ENCODE results near the gene CAST. TPM values are rescaled to one million over a fixed set of nuclear protein-coding genes. Genes with fewer than 3 reads are reported as not detected.
A peak's percentile ranks its signal among the peaks of the same experiment; 100 is the strongest.

Gene CAST
- total RNA-seq, 4 donors from 2014 or later: 324 to 489 (median 375) TPM

GRCh38 chr5:96807075-96807654 lies 145.0 kb downstream of the CAST start:
- TF ChIP-seq POLR2A (IDR thresholded peaks at IDR 0.05) (no peak), CTCF (IDR thresholded peaks at IDR 0.05) (no peak)
- H3K4me1 ChIP-seq: peaks cover 6 to 50% (median 17%) of the 10 kb centered on the region in 3 donors
- no peaks in the 10 kb centered on the region for H3K9me3 ChIP-seq
- intact Hi-C loops (cut with DNase I): no loop called here
- no peaks in the 10 kb centered on the region for H3K27me3 ChIP-seq
- H3K27ac ChIP-seq: peak overlapping the region; percentile 95 to 100 (median 100)
- WGBS, 2 donors: 0 to 2% methylated on average over 5 to 9 of the region's 37 CpGs
- H3K4me3 ChIP-seq: peak overlapping the region; percentile 68 to 98 (median 90)
- peaks cover 0 to 15% (median 0%) of the 10 kb centered on the region in 3 donors for H3K36me3 ChIP-seq
- peak; percentile 10 for DNase-seq

DNA sequence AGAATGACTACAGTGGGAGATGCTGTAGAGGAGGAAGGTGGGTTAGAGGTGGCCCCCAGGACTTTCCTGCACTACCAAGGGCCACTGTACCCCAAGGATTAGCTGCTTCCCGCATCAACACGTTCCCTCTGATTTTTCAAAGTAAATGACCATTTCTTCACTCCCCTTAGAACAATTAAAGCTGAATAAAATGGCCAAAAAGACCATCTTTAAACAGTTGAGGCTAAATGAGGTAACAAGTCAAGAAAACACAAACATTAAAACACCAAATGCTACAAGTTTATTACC lies 146.3 kb downstream of the CAST start:
- Histone ChIP-seq H3K36me3 (peaks cover 0 to 3% (median 0%) of the 10 kb centered on the region in 3 donors), H3K27ac (peak overlapping the region; percentile 95 to 100 (median 100)), H3K4me1 (peaks cover 6 to 39% (median 17%) of the 10 kb centered on the region in 3 donors), H3K4me3 (peak overlapping the region; percentile 68 to 98 (median 90)), H3K27me3 (no peaks in the 10 kb centered on the region), H3K9me3 (no peaks in the 10 kb centered on the region)
- 17 to 40% methylated on average over 1 to 2 of the region's 2 CpGs for WGBS, 2 donors
- TF ChIP-seq CTCF (IDR thresholded peaks at IDR 0.05) (no peak), POLR2A (IDR thresholded peaks at IDR 0.05) (no peak)
- intact Hi-C loops (cut with DNase I): no loop called here
- DNase-seq: no peak

- TF ChIP-seq POLR2A (IDR thresholded peaks at IDR 0.05) (no peak), CTCF (IDR thresholded peaks at IDR 0.05) (no peak)
- intact Hi-C loops (cut with DNase I): no loop called here
These were observed 146.8 kb downstream of the CAST start for GRCh38 chr5:96808868-96809558.

DNA sequence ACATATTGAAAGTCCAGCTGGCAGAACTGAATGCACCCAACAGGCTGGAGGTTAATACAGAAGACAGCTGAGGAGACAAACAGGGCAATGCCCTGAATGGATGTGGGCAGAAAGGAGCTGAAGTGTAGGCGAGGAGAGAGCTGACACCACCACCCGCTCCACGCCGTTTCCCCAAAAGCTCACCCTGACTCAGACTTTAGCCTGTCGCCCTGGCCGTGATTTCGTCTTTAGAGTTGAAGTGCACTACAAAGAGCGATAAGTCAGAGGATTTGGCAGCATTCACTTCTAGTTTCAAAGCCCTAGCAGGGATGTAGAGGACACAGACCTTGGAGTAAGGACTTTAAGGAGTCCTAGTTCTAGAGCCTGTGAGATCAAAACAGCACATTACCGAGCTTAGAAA lies 147.7 kb downstream of the CAST start:
- Histone ChIP-seq H3K4me1 (peaks cover 6 to 29% (median 17%) of the 10 kb centered on the region in 3 donors), H3K4me3 (no peak overlapping the region), H3K27ac (no peak overlapping the region), H3K9me3 (no peaks in the 10 kb centered on the region), H3K27me3 (no peaks in the 10 kb centered on the region), H3K36me3 (no peaks in the 10 kb centered on the region)
- no peak for DNase-seq
- WGBS, 2 donors: 93 to 98% methylated on average over 9 of the region's 9 CpGs
- no peak for TF ChIP-seq CTCF (IDR thresholded peaks at IDR 0.05)
- TF ChIP-seq POLR2A (IDR thresholded peaks at IDR 0.05): no peak
- intact Hi-C loops (cut with DNase I): no loop called here

More at GRCh38 chr5:96808868-96809558, 146.8 kb downstream of the CAST start:
- Histone ChIP-seq H3K4me3 (peak overlapping the region in 3 of 4 donors; percentile 68 to 96 (median 84)), H3K9me3 (no peaks in the 10 kb centered on the region), H3K27me3 (no peaks in the 10 kb centered on the region), H3K27ac (peak overlapping the region in 2 of 4 donors; percentile 95 to 100), H3K4me1 (peaks cover 6 to 36% (median 17%) of the 10 kb centered on the region in 3 donors), H3K36me3 (no peaks in the 10 kb centered on the region)
- WGBS, 2 donors: 87 to 90% methylated on average over 8 of the region's 8 CpGs
- no peak for DNase-seq

DNA sequence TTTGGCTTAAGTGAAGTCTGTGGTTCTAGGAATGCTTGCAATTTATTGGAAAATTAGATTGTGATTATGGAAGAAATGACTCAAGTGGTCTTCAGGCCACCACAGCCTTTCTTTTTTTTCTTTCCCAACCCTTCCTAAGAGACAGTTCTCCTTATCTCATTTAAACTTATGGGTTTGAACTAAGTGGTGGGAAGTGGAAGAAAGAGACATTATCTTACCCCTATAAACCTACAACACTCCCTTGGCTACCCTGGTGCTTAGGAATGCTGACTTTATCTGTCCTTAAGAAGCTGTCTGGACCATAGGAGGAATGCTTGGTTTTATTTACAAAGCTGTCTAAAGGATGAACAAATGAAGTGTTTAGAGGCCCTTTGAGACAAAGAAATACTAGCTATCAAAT lies 150.7 kb downstream of the CAST start:
- no peaks in the 10 kb centered on the region for H3K9me3 ChIP-seq
- no peak for TF ChIP-seq CTCF (IDR thresholded peaks at IDR 0.05)
- no peak for TF ChIP-seq POLR2A (IDR thresholded peaks at IDR 0.05)
- H3K27ac ChIP-seq: no peak overlapping the region
- H3K36me3 ChIP-seq: no peaks in the 10 kb centered on the region
- H3K4me1 ChIP-seq: peaks cover 0 to 21% (median 3%) of the 10 kb centered on the region in 3 donors
- H3K27me3 ChIP-seq: peaks cover 0 to 12% (median 0%) of the 10 kb centered on the region in 4 donors
- intact Hi-C loops (cut with DNase I): no loop called here
- no peak for DNase-seq
- H3K4me3 ChIP-seq: no peak overlapping the region

Data from esophagus squamous epithelium (tissue), 5 donors.